Measurements from ENCODE around the gene PIK3R5. TPM values are rescaled to one million over a fixed set of nuclear protein-coding genes. Genes with fewer than 3 reads are reported as not detected.

Gene PIK3R5
- polyA plus RNA-seq, 1 donor, result 1.3 TPM

DNA sequence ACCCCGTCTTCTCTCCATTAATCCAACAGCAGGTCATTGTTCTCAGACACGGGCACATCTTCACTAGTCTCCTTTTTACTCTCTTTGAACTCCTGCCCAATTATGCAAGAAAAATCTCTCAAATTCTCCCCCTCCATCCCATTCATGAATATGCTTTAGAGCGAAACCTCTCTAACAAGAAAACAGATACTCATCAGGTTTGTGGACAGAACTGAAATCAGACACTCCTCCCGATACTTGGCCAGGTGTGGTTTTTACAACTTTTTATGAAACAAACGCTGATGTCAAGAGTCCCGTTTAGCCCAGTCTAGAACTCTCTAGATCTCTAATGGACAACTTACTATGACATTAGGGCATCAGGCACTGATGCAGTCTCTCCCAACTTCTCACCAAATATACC is 40.9 kb downstream of the PIK3R5 start:
- no peak for DNase-seq (ENCODE audit: low read depth)

DNA sequence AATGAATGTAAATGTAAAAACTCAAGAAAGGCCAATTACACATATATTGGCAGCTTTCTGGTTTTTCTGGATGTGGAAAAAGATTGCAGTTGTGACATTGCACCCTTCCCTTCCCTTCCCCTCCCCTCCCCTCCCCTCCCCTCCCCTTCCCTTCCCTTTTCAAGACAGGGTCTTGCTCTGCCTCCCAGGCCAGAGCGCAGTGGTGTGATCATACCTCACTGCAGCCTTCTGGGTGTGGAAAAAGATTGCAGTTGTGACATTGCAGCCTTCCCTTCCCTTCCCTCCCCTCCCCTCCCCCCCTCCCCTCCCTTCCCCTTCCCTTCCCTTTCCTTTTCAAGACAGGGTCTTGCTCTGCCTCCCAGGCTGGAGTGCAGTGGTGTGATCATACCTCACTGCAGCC is 41.7 kb downstream of the PIK3R5 start:
- no peak for DNase-seq (ENCODE audit: low read depth)

DNA sequence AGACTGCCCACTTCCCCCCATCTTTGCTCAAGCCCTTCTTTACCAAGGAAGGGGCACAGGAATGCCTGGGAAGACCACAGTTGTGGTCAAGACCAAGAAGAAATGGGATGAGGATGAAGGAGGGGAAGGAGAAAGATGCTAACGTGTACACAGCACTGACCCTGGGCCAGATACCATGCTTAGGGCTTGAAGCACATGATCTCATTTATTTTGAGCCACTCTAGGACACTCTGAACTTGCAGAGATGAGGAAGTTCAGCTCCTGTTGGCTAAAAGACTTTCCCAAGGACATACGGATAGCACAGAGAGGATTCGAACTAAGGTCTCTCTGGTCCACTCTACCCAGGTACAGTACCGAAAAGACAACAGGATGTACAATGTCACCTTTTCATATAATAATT is 42.6 kb downstream of the PIK3R5 start:
- no peak for DNase-seq (ENCODE audit: low read depth)

DNA sequence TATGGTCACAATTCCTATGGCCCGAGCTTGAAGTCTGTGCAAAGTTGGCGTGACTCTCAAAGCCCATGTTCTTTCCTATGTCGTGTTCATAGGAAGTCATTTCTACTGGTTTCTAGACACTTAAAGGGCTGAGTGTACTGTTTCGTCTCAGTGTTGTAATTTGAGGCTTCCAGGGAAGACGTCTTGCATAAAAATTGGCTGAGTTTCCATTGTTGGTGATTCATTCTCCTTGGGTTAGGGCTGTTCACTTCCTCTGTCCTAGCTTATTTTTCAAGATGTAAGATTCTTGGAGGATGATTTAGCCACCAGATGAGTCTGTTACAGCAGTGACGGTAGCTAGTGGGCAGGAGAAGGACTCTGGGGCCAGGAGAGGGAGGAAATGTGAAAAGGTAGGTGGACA is 43.1 kb downstream of the PIK3R5 start:
- DNase-seq (ENCODE audit: low read depth), result peak; percentile 16

DNA sequence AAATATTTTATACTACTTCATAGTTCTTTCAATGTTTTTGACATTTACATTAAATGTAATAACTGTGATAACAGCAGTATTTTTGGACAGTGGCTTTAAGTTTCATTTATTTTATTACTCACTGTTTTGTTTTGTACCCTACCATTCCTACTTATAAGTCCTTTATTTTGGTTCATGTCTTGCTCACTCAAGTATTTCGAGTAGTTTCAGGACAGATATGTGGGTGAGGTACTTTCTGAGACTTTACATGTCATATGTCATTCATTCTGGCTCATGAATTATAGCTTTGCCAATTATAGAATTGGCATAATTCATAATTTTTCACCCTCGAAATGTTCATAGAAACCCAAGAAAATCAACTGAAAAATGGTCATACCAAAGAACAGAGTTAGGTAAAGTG is 44.4 kb downstream of the PIK3R5 start:
- DNase-seq (ENCODE audit: low read depth), result no peak

DNA sequence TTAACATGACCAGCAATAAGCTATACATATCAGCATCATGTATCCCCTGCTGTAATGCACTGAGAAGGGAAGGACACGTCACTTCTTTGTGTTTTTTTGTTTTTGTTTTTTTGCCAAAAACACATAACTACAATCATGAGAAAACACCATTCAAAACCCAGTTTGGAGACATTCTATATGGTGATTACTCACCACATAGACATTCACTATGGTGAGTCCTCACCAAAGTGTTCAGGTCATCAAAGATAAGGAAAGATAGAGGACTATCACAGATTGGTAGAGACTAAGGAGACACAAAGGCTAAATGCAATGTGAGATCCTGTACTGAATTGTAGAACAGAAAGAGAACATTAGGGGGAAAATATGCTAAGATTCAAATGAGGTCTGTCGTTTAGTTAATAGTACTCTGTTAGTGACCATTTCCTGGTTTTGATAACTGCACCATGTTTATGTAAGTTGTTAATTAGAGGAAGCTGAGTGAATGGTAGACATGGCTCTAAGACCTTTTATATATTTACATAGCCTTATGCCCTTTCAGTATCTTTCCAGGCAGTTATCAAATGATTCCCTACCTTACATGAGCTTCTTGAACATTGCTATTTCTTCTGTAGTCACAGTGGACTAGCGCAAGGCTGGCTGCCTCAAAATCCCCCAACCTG is 46.6 kb downstream of the PIK3R5 start:
- no peak for DNase-seq (ENCODE audit: low read depth)

DNA sequence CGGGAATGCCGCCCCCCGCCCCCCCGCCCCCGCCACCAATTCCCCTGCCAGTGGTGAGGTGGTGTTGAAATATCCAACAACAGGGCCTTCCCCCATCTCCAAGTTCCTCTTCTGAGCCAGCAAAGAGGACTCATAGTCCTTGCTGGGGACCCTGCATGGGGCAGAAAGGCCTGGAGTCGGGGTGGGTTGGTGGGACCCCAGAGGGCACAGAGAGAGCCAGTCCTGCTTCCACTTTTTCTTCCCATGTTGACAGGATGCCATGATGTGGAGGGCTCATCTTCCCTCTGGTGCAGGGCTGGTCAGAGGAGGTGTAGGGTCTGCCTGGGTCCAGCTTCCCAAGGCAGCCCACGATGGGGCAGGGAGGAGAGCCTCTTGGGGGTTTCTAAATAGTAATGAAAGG is 49.0 kb downstream of the PIK3R5 start:
- DNase-seq (ENCODE audit: low read depth), result no peak

DNA sequence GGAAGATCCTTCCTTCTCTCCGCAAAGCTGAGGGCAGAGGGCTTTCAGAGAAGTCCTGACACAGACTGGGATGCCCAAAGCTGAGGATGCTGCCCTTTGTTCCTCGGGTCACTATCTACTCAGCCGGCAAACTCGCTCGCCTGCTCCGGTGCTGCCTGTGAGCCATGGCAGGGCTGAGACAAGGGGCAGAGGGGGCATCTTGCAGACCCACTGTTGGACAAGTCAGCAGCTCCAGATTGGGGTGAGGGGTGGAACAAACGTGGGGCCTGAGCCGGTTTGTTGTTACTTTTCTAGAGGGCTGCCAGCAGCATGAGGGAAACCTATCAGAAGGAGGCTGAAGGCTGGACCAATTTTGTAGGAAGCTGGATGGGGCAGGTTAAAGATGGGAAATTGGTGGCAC is 51.0 kb downstream of the PIK3R5 start:
- DNase-seq (ENCODE audit: low read depth), result no peak

DNA sequence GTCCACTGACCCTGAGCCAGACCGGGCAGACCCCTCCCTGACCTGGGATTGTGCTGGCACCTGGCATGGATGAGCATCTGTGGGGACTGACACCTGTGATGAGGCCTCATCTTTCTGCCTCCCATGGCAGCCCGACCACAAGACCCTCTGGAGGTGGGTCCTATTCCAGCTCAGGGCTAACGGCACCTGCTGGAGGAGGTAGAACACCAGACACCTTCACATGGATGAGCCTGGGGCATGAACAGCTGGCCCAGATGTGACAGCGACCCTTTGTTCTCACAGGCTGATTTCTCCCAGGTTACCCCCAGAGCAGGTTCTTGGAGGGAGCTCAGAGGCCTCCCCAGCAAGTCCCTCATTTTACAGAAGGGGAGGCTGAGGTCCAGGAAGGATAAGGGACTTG is 51.6 kb downstream of the PIK3R5 start:
- DNase-seq (ENCODE audit: low read depth), result no peak

DNA sequence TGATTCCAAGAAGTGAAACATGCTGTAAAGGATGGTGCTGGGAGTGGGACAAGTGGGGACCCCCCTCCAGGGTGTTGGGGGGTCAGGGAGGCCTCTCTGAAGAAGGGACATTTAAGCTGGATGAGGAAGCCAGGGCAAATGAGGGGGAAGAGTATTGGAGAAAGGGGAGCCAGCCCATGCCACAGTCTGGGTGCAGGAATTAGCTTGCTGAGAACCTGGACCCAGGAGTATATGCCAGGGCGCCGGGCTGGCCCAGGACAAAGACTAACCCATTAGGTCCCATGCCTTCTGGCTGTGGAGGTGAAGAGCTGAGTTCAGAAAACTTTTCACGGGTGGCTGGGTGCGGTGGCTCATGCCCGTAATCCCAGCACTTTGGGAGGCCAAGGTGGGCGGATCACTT is 52.4 kb downstream of the PIK3R5 start:
- no peak for DNase-seq (ENCODE audit: low read depth)

DNA sequence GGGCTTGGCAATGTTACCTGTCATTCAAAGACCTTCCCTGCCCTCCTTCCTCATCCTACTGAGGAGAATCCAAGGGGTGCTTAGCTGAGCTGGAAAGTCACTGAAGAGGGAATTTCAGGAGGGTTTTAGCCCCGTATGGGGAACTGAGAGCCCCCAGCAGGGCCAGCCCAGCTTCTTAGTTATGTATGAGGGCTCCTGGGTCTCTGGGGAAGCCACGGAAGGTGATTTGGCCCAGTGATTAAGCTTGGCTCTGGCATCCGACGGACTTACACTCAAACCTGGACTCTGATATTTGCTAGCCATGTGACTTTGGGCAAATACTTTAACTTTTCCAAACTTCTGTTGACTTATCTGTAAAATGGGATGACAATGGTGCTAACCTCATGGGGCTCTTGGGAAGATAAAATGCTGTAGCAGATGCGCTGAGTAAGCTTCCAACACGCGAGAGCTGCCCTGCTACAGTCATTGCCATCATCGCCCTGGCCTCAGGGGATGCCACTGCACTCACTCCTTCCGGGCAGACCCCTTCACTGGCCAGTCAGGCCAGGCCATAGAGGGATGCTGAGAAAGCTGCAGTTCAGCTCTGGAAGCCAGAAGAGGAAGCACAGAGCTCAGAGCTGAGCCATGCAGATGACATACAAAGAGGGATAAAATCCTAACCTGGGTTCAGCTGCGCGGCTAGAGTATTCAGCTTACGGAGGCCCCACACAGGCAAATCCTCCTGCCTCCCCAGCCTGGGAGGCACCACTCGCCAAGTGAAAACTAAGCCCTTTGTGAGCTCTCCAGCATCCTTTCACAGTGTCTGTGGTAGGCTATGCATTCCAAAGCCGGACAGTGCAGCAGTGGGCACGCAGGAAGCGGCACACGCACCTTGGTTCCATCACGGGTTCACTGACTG is 53.2 kb downstream of the PIK3R5 start:
- no peak for DNase-seq (ENCODE audit: low read depth)

DNA sequence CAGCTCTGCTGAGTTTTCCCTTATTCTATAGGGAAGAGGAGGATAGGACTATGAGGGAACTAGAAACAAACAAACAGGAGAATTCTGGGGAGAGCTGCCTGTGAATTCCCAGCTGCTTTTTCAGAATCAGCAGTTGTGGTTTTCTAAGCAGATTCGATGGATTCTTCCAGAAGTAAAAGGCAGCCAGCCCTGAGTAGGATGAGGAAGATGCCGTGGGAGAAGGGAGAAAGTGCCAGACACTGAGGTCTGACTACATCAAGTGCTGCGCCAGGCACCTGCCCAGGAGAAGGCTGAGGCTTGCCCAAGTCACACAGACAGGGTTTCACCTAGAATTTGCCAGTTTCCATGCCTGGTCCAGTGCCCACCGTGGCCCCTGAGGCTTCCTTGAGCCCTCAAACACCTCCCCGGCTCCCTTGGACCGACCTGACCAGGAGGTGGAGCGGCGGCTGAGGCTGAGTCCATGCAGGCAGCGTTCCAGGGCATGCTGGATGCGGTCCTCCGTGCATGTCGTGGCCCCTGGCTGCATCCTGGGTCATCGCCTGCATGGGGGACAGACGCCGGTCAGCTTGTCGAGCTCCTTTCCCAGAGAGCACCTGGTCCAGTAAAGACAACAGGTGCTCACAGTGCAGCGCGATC is 54.4 kb downstream of the PIK3R5 start:
- no peak for DNase-seq (ENCODE audit: low read depth)

DNA sequence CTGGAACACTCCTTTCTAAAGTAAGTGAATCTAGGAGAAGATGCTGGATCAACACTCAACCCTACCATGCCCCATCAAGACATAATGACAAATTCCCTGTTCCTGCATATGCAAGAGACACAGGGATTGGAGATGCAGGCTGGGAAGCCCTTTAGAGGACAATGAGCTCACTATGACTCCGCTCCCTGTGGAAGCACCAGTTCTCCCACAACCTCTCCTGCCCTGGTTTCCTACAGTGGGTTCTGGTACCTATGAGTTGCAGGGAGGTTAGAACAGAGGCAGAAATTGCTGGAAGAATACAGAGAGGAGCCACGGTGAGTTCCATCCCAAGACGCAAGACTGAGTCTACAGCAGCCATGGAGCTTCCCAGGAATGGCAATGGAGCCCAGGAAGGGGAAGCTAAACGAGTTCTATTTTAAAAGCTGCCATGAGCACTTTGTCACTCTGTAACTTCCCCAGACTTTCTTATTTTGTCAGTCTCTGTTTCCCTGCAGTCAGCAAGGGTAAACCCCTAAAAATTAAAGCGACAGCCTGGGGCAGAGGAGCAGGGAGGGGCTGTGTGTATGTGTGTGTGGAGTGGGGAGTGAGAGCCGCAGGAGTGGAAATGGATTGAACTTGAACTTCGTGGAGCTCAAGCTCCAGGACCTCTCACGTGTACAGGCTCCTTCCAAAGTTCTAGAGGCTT is 55.8 kb downstream of the PIK3R5 start:
- DNase-seq (ENCODE audit: low read depth), result no peak

DNA sequence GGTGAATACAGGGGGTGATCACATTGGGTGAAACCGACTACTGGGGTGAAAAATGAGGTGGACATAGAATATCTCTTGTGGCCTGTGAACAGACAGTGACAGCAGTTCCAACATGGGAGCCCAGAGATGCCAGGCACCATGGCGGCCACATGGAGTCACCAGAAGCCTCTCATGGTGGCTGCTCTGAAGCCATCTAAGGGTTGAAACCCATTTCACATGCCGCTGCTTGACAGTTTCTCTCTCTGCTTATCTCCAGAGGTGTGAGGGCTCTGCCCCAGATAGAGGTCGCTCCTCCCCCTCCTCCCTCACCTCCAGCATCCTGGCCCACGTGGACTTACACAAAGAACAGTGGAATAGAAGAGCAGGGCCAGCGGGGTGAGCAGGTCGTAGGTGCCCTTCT is 60.2 kb downstream of the PIK3R5 start:
- DNase-seq (ENCODE audit: low read depth), result no peak

DNA sequence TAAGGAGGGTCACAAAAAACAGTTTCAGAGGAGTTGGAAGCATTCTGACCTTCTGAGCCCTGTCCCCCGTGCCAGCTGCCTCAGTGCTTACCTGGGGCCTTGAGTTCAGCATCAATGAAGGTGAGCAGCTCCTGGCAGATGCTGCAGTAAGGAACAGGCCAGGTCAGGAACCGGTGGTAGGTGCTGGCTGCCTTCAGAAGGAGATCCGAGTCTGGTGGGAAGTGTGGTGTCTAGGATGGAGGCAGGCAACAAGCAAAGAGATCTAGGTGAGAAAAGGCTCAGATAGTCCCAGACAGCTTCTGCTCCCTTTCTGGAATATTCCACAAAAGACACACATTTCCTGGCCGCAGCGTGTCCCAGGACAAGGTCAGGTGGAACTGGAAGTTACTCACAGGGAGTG is 60.8 kb downstream of the PIK3R5 start:
- DNase-seq (ENCODE audit: low read depth), result no peak

DNA sequence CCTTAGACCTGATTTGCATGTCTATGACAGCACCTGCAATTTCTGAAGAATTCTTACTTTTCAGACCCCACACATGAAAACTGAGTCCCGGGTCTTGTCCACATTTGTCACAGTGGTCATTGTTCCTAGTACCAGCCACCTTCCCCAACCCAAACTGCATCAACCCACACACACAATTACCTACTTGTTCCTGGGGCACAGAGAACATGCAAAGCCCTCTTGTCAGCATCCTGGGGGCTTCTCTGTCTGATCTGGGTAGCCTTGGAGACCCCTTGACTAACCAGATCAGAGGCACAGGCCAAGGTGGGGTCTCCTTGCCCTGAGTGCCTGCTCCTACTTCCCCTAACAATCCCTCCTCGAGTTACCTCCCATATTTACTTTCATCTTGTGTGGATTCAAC is 61.3 kb downstream of the PIK3R5 start:
- no peak for DNase-seq (ENCODE audit: low read depth)

DNA sequence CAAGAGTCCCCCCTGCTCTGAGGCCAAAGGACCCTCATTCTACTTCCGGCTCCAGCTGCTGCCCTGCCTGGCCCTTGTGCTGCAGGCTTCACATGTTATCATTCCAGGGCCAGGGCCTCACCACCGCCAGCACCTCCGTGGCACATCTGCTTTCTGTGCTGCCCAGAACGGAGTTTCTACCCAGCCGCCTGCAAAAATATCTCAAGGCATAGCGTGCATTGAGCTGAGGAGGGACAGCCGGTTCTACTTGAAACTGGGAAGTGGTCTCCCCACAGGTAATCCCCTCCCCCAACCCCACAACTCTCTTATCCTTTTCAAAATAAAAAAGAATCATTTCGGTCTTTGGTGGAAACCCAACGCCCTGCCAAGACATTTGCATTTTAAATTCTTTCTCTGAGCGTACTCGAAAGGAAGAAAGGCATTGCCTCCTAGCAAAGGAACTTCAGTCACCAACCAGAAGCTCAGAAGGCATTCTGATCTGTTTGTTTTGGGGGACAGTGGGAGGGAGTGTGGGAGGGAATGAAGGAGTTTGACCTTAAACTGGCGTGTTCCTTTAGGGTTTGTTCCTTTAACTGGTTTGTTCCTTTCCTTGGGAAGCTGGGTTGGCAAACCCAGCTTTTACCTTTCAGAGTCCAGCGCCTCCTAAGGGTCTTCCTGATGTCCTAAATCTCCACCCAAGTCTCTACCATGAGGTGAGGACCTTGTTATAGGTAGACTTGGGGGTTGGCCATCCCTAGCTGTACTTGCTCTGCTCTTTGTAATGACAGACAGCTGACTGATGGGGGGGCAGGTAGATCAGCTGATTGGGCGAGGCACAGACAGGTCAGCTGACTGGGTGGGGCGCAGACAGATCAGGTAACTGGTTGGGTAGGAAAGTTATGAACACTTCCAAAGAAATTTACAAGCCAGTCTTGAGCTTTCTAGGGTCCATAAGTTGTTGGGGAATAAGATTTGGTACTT is 64.6 kb downstream of the PIK3R5 start:
- no peak for DNase-seq (ENCODE audit: low read depth)

DNA sequence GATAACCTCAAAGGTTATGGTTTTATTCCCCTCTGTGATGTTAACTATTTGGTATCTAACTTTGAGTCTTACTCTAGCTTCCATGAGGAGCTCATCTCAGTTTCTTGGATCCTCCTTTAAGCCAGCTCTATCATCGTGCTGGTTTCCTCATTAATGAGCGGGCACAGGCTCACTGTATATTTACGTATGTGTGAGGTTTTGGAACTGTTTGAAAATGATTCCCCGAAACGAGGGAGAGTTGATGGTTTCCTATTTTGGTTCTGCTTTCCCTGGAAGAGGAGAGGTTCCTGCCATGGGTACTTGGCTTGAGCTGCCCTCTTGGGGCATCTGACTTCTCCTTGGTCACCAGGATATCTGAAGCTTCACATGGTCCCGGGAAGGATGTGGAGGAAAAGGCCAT is 65.3 kb downstream of the PIK3R5 start:
- DNase-seq (ENCODE audit: low read depth), result no peak

DNA sequence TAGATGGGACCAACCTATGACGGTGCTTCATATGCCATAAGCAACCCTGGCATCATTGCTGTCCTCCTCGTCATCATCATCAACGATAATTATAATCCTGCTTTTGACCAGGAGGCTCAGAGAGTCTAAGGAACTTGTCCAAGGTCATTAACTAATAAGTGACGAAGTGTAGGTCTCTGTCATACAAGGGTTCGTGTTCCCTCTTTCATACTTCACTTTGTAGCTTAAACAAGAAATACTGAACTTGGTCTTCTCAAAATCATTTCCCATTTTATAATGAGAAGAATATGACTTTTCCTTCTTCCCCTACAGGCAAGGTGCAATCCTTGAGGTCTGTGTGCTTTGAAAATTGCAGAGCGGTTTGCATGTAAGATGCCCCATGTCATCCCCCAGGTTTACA is 66.9 kb downstream of the PIK3R5 start:
- DNase-seq (ENCODE audit: low read depth), result no peak

DNA sequence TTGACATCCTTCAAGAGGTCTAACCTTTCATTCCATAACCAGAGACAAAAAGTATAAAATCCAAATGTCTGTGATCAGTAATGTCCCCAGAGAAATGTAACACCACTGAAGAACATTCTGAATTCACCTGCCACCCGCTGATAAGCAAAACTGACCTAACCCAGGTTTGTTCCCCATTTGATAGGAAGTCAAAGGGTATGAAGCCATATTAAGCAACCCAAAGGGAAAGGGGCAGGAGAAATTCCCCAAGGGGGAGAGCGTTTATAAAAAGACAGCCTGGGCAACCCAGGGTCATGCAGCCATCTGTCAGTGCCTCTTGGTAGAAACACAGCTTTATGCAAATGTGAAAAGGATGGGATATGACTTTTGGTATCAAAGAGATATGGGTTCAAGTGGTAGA is 67.4 kb downstream of the PIK3R5 start:
- DNase-seq (ENCODE audit: low read depth), result no peak
